Tibial nerve (tissue), 4 donors: ENCODE measurements around the gene PYDC1. TPM values are rescaled to one million over a fixed set of nuclear protein-coding genes. Genes with fewer than 3 reads are reported as not detected.
"Not testable (repeated sequence)": the region's sequence is repeated elsewhere in the genome, so short reads cannot be mapped to it uniquely, and the experiment has no call there.

Experiments
- DNase-seq, 2 donors: peaks; one replicate each; pipeline ENCODE4 v3.0.0-alpha.2; 2019; ENCODE audit warnings: low spot score in 2 of 2
- H3K27ac ChIP-seq, 4 donors: fragments of 200-600 bp; sonication (generic) in 3 of 4; one replicate each; pipeline ENCODE4 v1.5.1; 2017 to 2019; ENCODE audit warnings: mild to moderate bottlenecking in 1 of 4
- H3K27me3 ChIP-seq, 2 donors: fragments of 200-600 bp; sonication (generic) in 1 of 2; one replicate each; pipeline versions ENCODE4 v1.5.1 to v1.6.0; 2017 to 2019
- H3K36me3 ChIP-seq, 3 donors: fragments of 200-600 bp; sonication (generic); one replicate each; pipeline ENCODE4 v1.5.1; 2018 to 2019
- H3K4me1 ChIP-seq, 4 donors: fragments of 200-600 bp; sonication (generic) in 3 of 4; one replicate each; pipeline ENCODE4 v1.5.1; 2017 to 2019
- H3K4me3 ChIP-seq, 4 donors: fragments of 200-600 bp; sonication (generic) in 3 of 4; one replicate each; pipeline ENCODE4 v1.5.1; 2017 to 2019; ENCODE audit warnings: mild to moderate bottlenecking in 1 of 4, moderate library complexity in 1 of 4
- H3K9me3 ChIP-seq, 4 donors: fragments of 200-600 bp; sonication (generic) in 3 of 4; one replicate each; pipeline ENCODE4 v1.5.1; 2017 to 2019
- CTCF ChIP-seq, 5 experiments: fragments of 200-600 bp in 3 of 5; fragments of 450-650 bp in 2 of 5; sonication (generic) in 3 of 5; IDR thresholded peaks; one replicate each; pipeline ENCODE4 v1.5.1; 2016 to 2019; ENCODE audit warnings: antibody characterized with exemption in 5 of 5, mild to moderate bottlenecking in 3 of 5, moderate library complexity in 2 of 5
- EP300 ChIP-seq, 2 donors: sonication (generic); formaldehyde crosslinking; IDR thresholded peaks; one replicate each; pipeline ENCODE4 v1.6.1; 2017; ENCODE audit warnings: antibody characterized with exemption in 2 of 2, mild to moderate bottlenecking in 1 of 2
- POLR2A ChIP-seq, 2 donors: fragments of 450-650 bp; IDR thresholded peaks; one replicate each; pipeline ENCODE4 v1.6.1; 2017; ENCODE audit warnings: antibody characterized with exemption in 2 of 2, mild to moderate bottlenecking in 2 of 2, moderate library complexity in 2 of 2
- WGBS, 2 donors: methylation state at CpG; one replicate each; pipeline ENCODE4 v1.1.5; 2018; 5-methylcytosine and 5-hydroxymethylcytosine counted together
- total RNA-seq, 4 donors: library from RNA; depleted of rRNA; stranded (reverse); fragments of >200 nt; gene quantifications; one replicate each; pipeline ENCODE4 v1.1.0, GENCODE V29; 2016

The PYDC1 gene
- total RNA-seq, 4 donors from 2014 or later, result 5.5 TPM; not detected in 3

- Histone ChIP-seq H3K27me3 (no peaks in the 10 kb centered on the region), H3K27ac (peak overlapping the region; percentile 90 to 98 (median 96)), H3K9me3 (no peaks in the 10 kb centered on the region), H3K36me3 (peaks cover 2 to 39% (median 19%) of the 10 kb centered on the region in 3 donors), H3K4me3 (peak overlapping the region; percentile 78 to 97 (median 84)), H3K4me1 (peaks cover 0 to 61% (median 26%) of the 10 kb centered on the region in 4 donors)
- DNase-seq, result peak in 1 of 2 donors; percentile 28
- WGBS, 2 donors, result 3 to 5% methylated on average over 31 of the region's 31 CpGs
- no peak for TF ChIP-seq CTCF (IDR thresholded peaks at IDR 0.05)
- TF ChIP-seq EP300 (IDR thresholded peaks at IDR 0.05), result no peak
- TF ChIP-seq POLR2A (IDR thresholded peaks at IDR 0.05), result no peak
Observed at GRCh38 chr16:31181102-31181830, 35.7 kb downstream of the PYDC1 start.

DNA sequence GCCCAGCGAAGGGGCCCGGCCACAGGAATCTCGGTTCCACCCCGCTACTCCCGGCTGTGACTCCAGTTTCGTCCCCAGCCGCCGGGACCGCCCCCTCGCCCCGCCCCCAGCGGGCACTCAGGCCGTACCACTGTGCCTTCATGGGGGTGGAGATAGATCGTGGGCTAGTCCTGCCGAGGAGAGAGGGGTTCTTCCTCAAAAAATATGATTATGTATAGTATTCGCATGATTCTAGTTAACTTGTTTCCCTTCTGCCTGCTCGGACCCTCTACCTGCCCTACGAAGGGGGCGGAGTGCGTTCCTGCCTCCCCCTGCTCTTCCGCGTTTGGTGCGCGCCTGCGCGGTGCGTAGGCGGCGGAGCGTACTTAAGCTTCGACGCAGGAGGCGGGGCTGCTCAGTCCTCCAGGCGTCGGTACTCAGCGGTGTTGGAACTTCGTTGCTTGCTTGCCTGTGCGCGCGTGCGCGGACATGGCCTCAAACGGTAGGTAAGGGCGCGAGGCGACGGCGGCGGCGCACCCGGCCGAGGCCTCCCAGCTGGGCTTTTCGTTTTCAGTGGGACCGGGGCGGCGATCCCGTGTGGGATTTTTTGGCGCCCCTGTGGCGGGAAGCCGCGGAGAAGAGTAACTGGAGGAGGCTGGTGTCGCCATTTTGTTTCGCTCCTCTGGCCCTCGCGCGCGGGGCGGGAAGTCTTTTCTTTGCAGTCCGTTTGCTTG lies 37.0 kb downstream of the PYDC1 start, which contains the start of gene FUS:
TSS of gene FUS (plus strand) at position 393 of the 713 bp plus-strand sequence. CDS start at position 469, 76 bp downstream.
- DNase-seq, result peak; percentile 86 to 91
- H3K27ac ChIP-seq, result peak within 1 kb of the TSS; percentile 90 to 98 (median 96)
- peaks cover 0 to 26% (median 12%) of the 10 kb centered on the region in 3 donors for H3K36me3 ChIP-seq
- no peaks in the 10 kb centered on the region for H3K9me3 ChIP-seq
- no peaks in the 10 kb centered on the region for H3K27me3 ChIP-seq
- TF ChIP-seq EP300 (IDR thresholded peaks at IDR 0.05), result peak; percentile 82 to 100
- peak; percentile 95 to 96 for TF ChIP-seq POLR2A (IDR thresholded peaks at IDR 0.05)
- peak in 2 of 5 experiments; percentile 47 to 55 for TF ChIP-seq CTCF (IDR thresholded peaks at IDR 0.05)
- H3K4me1 ChIP-seq, result peaks cover 0 to 48% (median 24%) of the 10 kb centered on the region in 4 donors
- 0 to 1% methylated on average over 39 to 65 of the region's 69 CpGs for WGBS, 2 donors
- peak within 1 kb of the TSS; percentile 78 to 97 (median 84) for H3K4me3 ChIP-seq

GRCh38 chr16:31179219-31179746 lies 37.7 kb downstream of the PYDC1 start:
- Histone ChIP-seq H3K27me3 (no peaks in the 10 kb centered on the region), H3K27ac (peak overlapping the region; percentile 90 to 98 (median 96)), H3K4me3 (peak overlapping the region; percentile 78 to 97 (median 84)), H3K4me1 (peaks cover 0 to 42% (median 24%) of the 10 kb centered on the region in 4 donors), H3K9me3 (no peaks in the 10 kb centered on the region), H3K36me3 (peaks cover 0 to 19% (median 9%) of the 10 kb centered on the region in 3 donors)
- WGBS, 2 donors, result 3 to 4% methylated on average over 27 of the region's 27 CpGs
- no peak for TF ChIP-seq CTCF (IDR thresholded peaks at IDR 0.05)
- no peak for TF ChIP-seq EP300 (IDR thresholded peaks at IDR 0.05)
- no peak for TF ChIP-seq POLR2A (IDR thresholded peaks at IDR 0.05)
- DNase-seq, result no peak

GRCh38 chr16:31177136-31177535 lies 39.8 kb downstream of the PYDC1 start:
- no peak overlapping the region for H3K4me3 ChIP-seq
- no peak for TF ChIP-seq POLR2A (IDR thresholded peaks at IDR 0.05)
- no peak for TF ChIP-seq CTCF (IDR thresholded peaks at IDR 0.05)
- no peak for TF ChIP-seq EP300 (IDR thresholded peaks at IDR 0.05)
- no peaks in the 10 kb centered on the region for H3K27me3 ChIP-seq
- 60 to 81% methylated on average over 3 of the region's 3 CpGs for WGBS, 2 donors
- H3K4me1 ChIP-seq, result peaks cover 0 to 21% (median 9%) of the 10 kb centered on the region in 4 donors
- no peaks in the 10 kb centered on the region for H3K9me3 ChIP-seq
- no peak for DNase-seq
- H3K27ac ChIP-seq, result no peak overlapping the region
- no peaks in the 10 kb centered on the region for H3K36me3 ChIP-seq

DNA sequence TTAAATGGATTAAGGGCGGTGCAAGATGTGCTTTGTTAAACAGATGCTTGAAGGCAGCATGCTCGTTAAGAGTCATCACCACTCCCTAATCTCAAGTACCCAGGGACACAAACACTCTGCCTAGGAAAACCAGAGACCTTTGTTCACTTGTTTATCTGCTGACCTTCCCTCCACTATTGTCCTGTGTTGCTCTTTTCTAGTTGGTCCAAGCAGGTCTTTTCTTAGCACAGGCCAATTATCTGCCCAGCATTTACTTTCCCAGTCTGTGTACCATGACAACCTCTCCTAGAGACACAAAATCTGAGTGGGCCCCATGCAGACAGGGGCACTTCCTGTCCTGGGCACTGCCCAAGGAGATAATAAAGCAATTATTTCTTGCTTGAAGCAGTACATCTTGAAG lies 46.9 kb downstream of the PYDC1 start:
- H3K4me1 ChIP-seq, H3K27ac ChIP-seq, H3K27me3 ChIP-seq, H3K9me3 ChIP-seq, H3K36me3 ChIP-seq, H3K4me3 ChIP-seq, DNase-seq: not testable (repeated sequence)
- 22% methylated on average over 1 of the region's 2 CpGs; no CpG with 5 or more reads in 1 of the 2 donors for WGBS, 2 donors
